ENCODE data around the gene SAA2. TPM values are rescaled to one million over a fixed set of nuclear protein-coding genes. Genes with fewer than 3 reads are reported as not detected.
"Not testable (repeated sequence)": the region's sequence is repeated elsewhere in the genome, so short reads cannot be mapped to it uniquely, and the experiment has no call there.

The SAA2 gene
- under 1 TPM in 3 of 5 donors, not detected in 2; 0.10 to 0.24 (median 0.18) TPM for polyA plus RNA-seq (ENCODE audit: insufficient read depth in 1 of 5, insufficient read length in 5 of 5, low replicate concordance in 1 of 5)
- long read RNA-seq, donor 1 = 0 reads
- long read RNA-seq, donor 2 = 0 reads
- long read RNA-seq, donor 3 = 0 reads
- long read RNA-seq, donor 4 = 0 reads
- long read RNA-seq, donor 5 = 0 reads
- long read RNA-seq, donor 6 = 0 reads
- long read RNA-seq, donor 7 = 0 reads
- long read RNA-seq, donor 8 = 0 reads

DNA sequence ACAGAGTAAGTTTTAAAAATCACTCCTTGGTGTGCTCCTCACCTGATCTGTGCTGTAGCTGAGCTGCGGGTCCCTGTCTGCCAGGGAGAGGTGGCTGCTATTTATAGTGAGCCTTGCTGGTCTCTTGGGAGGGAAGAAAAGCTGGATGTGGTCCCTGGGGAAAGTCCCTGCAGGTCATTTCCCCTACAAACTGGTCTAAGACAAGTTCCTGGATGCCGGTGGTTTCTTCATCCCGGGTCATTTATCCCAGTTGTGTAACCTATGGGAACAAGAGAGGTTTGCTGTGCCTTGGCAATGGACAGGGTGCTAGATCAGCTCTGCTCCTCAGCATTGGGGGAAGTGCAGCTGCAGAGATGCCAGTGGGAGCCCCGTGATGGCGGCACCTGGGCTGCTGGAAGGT, at the start of gene SAA2:
Gene SAA2 (minus strand): TSS at position 108 of the 400 bp plus-strand sequence. CDS start 657 bp downstream, outside the sequence.
- no peak for DNase-seq

DNA sequence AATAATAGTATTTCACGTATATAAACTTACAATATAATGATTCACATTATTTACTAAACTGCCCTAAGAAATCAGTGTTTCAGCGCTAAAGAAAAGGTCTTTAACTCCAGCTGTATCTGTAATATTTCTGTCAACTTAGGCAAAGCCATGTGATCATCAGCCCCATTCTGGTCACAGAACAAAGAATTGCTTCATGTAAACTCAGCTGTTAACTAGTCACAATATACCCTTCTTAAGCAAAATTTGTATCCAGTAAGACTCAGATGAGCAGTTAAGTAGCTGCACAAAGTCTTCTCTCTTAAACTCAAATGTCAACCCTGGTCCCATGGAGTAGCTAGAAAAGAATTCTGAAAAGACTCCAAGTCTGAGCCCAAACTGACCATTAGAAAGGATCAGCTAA, 46.8 kb upstream of the SAA2 start:
- no peak for DNase-seq

DNA sequence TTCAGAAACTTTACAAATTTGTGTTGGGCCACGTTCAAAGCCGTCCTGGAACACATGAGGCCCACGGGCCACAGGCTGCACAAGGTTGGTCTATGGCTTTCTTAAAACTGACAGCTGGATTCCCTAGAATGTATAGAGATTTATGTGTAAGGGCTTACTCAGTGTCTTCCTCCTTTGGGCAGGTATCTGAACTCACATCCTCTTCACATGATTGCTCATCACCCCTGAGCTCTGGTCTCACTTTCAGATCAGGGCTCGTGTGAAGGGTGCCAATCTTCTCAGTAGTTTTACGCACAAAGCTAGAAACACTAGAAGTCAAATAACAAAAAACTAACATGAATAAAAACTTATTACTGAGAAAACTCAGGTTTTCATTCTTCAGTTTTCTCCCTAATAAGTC, 46.4 kb upstream of the SAA2 start:
- no peak for DNase-seq

DNA sequence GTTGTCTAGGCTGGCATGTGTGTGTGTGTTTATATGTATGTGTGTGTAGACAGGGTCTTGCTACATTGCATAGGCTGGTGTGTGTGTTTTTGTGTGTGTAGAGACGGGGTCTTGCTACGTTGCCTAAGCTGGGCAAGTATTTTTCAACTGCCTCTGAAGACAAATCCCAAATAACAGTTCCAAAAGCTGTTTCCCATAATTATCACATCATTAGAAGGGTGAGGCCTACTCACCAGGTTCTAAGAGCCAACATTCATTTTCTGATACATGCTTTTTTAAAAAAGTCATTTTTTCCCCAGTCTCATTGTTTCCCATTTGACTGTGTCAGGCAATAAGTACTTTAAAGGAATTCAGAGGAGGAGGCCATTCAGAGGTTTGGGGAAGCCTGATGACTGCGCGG, 40.4 kb upstream of the SAA2 start:
- DNase-seq = peak; percentile 29 to 34

DNA sequence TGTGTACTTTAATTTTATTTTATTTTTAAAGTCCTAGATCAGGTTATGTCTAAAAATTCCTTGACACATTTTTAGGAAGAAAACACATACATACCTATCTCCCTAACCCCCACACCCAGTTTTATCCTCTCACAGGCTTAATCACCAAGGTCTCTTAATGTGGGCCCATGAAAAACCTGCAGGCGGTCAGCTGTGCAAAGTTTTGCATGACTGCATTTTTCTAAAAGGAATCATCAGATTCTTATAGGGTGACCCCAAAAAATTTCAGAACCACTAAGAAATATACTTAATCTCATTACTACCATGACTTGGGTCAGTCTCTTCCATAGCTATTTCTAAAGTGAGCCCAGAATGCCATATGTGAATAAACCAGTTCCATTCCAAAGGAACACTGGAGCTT, 37.4 kb upstream of the SAA2 start:
- DNase-seq = no peak

DNA sequence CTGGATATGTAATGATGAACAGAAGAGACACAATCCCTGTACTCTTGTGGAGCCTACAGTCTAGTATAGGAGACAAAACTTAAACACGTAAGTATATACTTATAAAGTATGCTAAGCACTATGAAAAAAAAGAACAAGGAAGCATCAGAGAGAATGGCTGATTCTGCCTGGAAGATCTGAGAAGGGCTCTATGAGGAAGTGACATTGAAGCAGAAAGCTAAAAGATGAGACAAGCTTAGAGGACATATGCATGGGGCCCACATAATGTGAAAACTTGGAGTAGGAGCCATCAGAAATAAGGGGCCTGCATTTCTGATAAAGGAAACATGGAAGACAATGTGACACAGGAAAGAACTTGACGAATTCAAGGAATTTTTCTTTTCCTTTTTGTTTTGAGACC, 34.2 kb upstream of the SAA2 start:
- DNase-seq = no peak

DNA sequence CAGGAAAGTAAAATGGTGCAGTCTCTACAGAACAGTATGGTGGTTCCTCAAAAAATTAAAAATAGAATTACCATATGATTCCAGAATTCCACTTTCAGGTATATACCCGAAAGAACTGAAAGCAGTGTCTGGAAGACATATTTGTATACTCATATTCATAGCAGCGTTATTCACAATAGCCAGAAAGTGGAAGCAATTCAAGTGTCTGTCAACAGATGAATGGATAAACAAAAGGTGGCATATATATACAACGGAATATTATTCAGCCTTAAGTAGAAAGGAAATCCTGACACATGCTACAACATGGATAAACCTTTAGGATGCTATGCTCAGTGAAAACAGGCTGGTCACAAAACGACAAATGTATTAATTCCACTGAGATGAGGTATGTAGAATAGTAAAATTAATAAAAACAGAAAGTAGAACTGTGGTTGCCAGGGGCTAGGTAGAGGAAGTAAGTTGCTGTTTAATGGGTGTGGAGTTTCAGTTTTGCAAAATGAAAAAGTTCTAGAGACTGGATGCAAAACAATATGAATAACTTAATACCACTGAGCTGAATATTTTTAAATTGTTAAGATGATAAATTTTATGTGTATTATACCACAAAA, 32.1 kb upstream of the SAA2 start:
- DNase-seq = no peak

DNA sequence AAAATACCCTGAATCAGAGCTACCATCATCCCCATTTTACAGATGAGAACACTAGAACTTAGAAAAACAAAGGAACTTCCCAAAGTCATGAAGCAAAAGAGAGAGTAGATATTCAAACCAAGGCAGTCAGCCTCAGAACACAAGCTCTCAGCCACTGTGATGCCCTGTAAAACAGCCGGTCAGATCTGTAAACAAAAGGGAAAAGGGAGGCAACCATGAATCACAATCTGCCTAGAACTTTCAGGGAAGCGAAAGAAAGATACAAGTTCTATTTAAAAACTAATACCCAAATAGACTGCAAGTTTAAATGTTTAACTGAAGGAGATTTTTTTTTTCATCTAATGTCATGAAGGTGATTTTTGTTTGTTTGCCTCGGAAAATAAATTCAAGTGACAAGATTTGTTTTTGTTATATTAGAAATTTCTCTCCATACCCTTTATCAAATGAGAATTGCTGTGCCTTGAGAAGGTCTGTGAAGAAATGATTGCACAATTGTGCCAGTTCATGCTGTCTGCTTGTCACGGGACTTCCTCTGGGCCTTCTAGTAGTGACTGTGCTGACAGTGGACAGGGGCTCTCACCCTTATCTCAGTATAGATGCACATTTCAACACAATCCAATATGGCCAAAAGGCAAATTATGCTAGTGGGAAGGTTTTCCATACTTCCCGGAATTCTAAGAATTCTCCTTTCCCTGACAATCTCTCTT, 29.2 kb upstream of the SAA2 start:
- no peak for DNase-seq

DNA sequence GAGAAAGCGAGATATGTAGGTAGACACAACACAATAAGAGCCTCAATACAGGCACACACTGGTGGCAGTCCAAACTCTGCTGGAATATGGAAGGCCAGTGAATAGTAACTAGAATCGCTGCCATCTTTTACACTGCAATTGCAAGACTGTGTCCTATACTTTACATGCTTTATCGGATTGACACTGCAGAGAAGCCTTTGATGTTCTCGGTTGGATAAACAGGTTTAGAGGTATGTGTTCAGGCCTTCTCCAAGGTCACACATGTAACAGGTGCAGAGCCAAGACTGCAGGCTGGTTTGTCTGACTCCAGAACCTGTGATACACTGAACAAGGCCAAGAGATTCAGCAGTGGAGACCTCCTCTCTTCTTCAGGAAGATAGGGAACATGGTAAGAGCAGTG, 22.7 kb upstream of the SAA2 start:
- no peak for DNase-seq

DNA sequence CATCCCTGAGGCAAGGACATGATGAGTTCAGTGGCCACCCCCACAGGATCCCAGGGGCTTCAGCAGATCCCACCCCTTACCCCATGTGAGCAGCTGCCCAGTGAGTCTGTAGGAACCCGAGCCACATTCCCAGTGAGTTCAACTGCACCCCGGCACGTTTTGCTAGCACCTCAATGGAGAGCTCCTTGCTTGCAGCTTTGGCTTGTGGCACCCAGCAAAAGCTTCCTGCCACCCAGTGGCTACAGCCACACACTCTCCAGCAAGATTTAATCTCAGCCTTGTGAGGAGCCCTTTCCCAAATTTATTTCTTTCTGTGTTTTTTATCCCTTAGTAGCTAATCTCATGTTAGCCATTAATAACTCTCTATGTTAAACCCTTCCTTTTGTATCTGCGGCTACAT, 21.6 kb upstream of the SAA2 start:
- no peak for DNase-seq

DNA sequence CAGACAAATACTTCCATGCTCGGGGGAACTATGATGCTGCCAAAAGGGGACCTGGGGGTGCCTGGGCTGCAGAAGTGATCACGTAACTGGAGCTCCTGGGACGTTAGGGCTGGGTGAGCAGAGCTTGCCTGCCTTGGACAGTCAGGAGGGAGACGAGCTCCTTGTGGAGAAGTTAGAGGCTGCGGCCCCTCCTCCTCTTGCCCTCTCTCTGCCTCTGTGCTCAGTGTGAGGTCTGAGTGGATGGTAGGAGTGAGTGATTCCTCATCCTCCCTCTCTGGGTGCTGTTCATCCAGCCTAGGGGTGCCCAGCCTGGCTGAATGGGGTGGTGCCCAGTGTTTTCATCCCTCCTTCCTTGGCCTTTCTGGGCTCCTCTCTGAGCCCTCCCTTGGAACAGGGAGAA, 20.8 kb upstream of the SAA2 start:
- not testable (repeated sequence) for DNase-seq

DNA sequence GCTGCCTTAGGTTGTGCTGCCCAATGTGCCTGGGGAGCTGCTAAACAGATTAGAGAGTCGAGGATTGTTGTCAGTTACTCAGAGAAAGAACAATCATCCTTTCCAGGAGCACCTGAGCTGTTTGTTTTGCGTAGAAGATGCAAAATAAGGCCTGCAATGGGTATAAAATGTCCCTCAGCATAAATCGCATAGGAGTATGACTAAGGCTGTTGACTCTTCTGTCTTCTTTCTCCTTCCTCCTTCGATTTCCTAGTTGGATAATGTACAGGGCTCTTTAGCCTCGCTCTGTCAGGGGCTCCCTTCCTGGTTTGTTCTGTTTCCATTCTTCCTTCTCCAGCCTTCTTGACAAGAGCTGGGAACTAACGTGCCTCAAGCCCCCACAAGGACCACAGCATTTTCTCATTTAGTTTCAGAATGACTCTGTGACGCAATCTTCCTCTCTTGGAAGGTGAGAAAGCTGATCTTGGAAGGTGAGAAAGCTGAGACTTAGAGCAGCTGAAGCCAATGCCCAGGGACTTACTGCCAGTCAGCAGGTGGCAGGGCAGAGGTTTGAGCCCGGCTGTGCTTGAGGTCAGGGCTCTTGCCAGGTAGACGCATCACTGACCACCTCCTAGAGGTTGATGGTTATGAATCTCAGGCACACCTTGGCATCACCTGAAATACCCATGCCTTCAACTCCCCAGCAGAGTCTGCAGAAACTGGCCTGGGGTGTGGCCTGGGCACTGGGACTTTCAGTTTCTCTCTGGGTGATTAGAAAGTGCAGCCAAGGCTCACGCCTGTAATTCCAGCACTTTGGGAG, 19.1 kb upstream of the SAA2 start:
- not testable (repeated sequence) for DNase-seq

DNA sequence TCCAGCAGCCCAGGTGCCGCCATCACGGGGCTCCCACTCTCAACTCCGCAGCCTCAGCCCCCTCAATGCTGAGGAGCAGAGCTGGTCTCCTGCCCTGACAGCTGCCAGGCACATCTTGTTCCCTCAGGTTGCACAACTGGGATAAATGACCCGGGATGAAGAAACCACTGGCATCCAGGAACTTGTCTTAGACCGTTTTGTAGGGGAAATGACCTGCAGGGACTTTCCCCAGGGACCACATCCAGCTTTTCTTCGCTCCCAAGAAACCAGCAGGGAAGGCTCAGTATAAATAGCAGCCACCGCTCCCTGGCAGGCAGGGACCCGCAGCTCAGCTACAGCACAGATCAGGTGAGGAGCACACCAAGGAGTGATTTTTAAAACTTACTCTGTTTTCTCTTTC, 17.5 kb upstream of the SAA2 start, which contains the start of gene SAA1:
Gene SAA1 (plus strand): TSS at position 316 of the 400 bp plus-strand sequence. CDS start 624 bp downstream, outside the sequence.
- DNase-seq = no peak

DNA sequence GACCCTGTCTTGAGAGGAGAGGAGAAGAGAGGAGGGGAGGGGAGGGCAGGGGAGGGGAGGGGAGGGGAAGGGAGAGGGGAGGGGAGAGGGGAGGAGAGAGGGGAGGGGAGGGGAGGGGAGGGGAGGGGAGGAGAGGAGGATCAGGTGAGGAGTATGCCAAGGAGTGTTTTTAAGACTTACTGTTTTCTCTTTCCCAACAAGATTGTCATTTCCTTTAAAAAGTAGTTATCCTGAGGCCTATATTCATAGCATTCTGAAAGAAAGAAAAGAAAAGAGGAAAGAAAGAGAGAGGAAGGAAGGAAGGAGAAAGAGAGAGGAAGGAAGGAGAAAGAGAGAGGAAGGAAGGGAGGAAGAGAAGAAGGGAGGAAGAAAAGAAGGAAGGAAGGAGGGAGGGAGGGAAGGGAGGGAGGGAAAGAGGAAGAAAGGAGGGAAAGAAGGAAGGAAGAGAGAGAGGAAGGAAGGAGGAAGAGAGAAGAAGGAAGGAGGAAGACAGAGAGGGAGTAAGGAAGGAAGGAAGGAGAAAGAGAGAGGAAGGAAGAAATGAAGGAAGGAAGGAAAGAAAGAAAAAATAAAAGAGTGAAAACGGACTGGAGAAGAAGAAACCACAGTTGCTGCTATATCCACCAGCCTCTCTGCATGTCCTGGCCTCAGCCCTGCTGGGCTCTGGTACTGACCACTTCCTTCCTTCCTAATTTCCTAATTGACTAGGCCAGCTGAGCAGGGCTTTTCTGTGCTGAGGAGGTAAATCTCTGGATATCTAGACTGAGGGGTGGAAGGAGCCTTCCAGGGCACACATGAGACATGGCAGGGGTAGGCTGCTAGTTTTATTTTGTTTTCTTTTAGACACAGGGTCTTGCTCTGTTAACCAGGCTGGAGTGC, 16.4 kb upstream of the SAA2 start:
- DNase-seq = no peak

DNA sequence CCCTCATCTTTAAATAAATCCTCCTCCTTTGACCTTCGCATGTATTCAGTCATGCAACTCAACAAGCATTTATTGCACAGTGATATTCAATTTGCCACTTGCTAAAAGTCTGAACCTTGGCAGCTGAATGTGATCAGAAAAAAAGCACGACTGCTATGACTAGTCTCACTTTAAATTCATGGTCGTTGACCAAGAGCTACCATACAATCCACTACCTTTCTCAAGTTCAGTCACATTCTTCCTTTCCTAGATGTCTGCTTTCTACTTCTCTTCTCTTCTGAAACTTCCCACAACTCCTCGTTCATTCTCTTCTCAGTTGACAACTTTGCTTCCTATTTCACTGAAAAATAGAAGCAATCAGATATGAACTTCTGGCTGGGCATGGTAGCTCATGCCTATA, 15.6 kb upstream of the SAA2 start:
- no peak for DNase-seq

DNA sequence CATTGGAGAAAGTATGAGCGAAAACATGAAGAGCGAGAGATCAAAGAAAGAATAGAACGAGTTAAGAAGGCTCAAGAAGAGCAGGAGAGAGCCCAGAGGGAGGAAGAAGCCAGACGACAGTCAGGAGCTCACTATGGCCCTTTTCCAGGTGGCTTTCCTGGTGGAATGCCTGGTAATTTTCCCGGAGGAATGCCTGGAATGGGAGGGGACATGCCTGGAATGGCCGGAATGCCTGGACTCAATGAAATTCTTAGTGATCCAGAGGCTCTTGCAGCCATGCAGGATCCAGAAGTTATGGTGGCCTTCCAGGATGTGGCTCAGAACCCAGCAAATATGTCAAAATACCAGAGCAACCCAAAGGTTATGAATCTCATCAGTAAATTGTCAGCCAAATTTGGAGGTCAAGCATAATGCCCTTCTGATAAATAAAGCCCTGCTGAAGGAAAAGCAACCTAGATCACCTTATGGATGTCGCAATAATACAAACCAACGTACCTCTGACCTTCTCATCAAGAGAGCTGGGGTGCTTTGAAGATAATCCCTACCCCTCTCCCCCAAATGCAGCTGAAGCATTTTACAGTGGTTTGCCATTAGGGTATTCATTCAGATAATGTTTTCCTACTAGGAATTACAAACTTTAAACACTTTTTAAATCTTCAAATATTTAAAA, 14.3 kb upstream of the SAA2 start:
- DNase-seq = not testable (repeated sequence)

DNA sequence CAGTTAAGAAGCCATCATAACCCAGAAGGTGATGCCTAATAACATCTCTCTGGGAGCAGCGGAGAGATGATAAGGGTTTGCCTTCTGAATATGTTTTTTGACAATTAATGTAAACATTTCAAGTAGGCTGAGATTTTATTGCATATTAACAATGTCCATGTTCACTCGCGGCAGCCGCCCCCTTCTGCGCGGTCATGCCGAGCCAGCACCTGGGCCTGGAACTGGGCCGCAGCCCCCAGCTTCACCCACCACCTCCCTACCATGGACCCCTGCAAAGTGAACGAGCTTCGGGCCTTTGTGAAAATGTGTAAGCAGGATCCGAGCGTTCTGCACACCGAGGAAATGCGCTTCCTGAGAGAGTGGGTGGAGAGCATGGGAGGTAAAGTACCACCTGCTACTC, 13.3 kb upstream of the SAA2 start:
- DNase-seq = no peak

DNA sequence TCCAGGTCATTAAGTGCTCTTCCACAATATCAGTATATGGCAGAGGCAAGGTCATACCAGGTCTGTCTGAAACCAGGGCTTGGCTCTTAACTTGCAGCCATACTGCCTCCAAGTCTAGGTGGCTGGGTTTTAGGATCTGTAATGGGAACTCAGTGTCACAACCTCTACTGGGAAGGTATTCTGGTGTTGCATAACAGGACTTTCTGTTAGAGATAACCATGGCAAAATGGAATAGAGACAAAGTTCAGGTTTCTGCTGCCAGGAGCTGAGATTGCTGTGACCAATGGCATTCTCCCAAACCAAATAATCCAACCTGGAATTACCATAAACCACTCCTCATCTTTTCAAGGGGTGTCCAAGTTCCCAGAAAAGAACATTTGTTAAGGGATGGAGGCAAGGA, 10.8 kb upstream of the SAA2 start:
- no peak for DNase-seq

DNA sequence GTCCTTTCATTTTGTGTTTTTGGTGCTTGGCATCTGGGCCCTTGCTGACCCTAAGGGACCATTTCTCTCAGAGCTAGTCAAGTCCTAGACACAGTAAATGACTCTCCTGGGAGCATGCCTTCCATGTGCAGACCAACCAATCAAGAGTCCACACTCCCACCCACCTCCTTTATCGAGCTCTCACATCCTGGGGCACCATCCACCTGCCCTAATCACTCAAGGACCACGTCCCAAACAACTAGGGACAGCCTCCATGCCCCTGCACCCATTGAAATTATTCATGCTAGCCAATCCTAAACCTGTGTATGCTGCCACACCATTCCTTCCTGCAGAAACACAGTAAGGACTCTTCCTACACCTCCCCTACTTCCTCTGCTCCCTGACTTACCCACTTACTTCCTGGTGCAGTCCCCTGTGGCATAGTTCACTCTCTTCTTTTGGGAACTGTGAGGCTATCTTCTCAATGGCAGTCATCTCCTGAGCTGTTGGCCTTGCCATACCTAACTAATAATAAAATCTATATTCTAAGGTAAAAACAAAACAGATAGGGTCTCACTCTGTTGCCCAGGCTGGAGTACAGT, 6.4 kb upstream of the SAA2 start:
- no peak for DNase-seq

DNA sequence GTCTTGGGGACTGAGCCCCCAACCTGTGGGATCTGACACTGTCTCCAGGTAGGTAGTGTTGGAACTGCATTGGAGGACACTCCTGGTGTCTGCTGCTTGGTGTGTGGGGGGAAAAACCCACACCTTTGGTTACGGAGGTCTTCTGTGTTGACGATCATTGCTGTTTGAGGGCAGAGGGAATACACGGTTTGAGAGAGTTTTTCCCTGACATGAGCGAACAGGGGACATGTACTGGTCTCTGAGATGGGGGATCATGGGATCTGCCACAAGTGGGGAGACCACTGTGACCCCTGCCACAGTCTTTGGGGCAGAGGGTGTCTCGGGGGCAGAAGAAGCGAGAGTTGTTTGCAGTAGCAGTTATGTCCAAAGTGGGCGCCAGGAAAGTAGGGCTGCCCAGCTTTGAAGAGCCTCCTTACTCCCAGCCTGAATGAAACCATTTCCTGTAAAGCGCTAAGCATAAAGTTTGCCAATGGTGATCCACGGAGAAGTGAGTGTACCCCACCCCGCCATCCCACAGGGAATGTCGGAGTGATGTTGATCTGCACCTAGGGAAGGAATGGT, 5.4 kb upstream of the SAA2 start:
- no peak for DNase-seq

Data from right lung (tissue), 10 donors.